ENCODE measurements around the gene PTPRA. TPM values are rescaled to one million over a fixed set of nuclear protein-coding genes. Genes with fewer than 3 reads are reported as not detected.

The PTPRA gene, protein sequence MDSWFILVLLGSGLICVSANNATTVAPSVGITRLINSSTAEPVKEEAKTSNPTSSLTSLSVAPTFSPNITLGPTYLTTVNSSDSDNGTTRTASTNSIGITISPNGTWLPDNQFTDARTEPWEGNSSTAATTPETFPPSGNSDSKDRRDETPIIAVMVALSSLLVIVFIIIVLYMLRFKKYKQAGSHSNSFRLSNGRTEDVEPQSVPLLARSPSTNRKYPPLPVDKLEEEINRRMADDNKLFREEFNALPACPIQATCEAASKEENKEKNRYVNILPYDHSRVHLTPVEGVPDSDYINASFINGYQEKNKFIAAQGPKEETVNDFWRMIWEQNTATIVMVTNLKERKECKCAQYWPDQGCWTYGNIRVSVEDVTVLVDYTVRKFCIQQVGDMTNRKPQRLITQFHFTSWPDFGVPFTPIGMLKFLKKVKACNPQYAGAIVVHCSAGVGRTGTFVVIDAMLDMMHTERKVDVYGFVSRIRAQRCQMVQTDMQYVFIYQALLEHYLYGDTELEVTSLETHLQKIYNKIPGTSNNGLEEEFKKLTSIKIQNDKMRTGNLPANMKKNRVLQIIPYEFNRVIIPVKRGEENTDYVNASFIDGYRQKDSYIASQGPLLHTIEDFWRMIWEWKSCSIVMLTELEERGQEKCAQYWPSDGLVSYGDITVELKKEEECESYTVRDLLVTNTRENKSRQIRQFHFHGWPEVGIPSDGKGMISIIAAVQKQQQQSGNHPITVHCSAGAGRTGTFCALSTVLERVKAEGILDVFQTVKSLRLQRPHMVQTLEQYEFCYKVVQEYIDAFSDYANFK
- total RNA-seq = 10 to 100 TPM; 56.6 to 60.8 TPM

DNA sequence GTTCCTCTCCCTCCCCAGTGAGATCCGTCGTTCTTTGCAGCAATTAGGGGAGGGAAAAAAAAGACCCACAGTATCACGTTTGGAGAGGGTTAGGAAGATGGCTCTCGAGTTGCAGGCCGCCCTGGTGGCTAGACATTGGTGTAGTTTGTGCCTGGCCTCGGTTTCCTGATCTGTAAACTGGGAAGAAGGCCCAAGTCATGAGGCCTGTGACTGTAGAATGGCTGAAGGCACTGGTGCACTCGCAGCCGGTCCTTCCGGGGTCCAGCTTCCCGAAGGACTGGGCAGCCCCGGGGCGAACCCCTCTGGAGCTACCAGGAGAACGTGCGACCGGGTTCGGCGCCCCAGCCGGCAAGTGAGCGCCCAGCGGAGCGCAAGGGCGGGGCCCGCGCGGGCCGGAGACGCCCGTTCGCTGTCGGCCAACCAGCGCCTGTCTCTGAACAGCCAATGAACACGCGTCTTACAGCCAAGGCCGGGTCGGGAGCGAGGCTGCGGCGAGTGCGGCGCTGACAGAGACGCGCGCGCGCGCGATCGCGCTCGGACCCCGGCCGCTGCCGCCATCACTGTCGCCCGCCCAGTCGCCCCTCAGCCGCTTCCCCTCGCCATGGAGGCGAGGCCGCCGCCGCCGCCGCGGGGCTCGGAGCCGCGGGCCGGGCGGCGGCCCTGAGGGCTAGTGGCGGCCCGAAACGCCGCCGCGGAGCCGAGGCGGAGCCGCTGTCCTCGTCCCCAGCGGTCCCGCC, at the start of gene PTPRA:
Gene PTPRA (plus strand): TSS at position 472 of the 737 bp plus-strand sequence. CDS start 90,797 bp downstream, outside the sequence.

DNA sequence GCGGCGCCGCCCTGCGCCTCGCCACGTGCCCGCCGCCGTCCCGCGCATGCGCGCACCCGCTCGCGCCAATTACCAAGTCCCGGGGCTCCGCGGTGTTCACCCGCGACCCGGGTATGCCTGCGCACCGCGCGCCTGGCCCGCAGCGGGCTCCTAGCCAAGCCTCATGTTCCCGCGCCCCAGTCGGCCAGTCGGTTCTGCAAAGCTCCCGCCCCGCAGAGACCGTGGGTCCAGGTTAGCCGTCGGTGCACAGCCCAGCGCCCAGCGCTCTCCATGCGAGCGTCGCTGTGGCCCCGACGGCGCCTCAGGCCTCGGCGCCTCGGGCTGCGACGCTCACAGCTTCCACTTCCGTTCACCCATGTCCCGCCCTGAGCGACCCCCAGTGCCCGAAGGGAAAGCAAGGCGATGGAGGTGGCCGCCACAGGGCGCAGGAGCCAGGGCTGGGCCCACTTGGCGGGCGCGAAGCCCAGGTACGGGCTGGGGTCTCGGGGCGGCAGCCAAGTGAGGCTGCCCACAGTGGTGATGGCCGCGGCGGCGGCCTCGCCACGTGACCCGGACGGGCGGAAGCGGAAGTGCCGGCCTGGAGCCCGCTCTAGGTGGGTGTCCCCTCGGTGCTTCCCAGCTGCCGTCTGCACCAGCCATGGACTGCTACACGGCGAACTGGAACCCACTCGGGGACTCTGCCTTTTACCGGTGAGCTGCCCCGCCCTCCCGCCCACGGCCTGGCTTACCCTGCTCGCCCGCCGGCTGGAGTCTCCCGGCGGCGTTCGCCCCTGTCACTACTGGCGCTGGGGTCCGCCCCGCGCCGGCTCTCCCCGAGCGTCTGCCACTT, 32.9 kb upstream of the PTPRA start, which contains the start of the genes PCED1A and VPS16:
Gene PCED1A (minus strand): TSS at position 518 of the 829 bp plus-strand sequence. CDS start 743 bp downstream, outside the sequence.
Gene VPS16 (plus strand): TSS at position 608 of the 829 bp plus-strand sequence. CDS start 30 bp downstream, at position 638.

DNA sequence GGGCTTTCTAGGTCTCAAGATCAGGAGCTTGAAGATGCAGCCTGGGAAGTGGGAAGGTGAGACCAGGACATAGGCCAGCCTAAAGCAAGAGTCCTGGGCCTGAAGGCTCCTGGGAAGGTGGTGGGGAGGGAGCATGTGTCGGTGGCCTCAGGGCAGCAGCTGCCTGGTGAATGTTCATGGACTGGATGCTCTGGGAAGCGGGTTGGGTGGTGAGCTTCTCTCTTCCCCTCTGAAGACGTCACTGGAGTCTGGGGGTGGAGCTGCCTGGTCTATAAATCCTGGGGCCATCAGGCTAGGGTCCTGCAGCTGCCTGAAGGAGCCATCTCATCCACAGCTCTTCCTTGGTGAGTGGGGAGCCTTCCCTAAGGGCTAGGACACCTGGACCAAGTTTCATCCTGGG, 170.0 kb downstream of the PTPRA start, which contains the start of gene GNRH2:
Gene GNRH2 (plus strand): TSS at position 301 of the 400 bp plus-strand sequence. CDS start 793 bp downstream, outside the sequence.

DNA sequence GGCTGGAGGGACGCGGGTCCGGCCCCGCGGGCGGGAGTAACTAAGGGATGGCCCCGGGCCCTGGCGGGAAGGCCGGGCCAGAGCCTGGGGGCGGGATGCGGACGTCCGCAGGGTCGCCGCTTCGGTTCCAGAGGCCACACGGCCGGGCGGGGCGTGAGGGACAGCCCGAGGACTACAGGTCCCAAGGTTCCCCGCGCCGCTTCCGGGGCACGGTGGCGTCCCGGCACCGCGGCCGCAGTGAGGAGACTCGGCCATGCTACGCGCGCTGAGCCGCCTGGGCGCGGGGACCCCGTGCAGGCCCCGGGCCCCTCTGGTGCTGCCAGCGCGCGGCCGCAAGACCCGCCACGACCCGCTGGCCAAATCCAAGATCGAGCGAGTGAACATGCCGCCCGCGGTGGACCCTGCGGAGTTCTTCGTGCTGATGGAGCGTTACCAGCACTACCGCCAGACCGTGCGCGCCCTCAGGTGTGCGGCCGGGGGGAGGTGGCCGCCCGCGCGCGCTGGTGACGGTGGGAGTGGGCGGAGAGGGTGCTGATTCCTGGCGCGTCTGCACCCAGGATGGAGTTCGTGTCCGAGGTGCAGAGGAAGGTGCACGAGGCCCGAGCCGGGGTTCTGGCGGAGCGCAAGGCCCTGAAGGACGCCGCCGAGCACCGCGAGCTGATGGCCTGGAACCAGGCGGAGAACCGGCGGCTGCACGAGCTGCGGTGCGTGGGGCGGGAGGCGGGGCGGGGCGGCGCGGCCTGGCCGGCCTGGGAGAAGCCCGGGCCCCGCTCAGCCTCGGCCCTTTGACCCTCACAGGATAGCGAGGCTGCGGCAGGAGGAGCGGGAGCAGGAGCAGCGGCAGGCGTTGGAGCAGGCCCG, 172.8 kb downstream of the PTPRA start, which contains the start of gene MRPS26:
Gene MRPS26 (plus strand): TSS at position 237 of the 861 bp plus-strand sequence. CDS start 17 bp downstream, at position 254.

DNA sequence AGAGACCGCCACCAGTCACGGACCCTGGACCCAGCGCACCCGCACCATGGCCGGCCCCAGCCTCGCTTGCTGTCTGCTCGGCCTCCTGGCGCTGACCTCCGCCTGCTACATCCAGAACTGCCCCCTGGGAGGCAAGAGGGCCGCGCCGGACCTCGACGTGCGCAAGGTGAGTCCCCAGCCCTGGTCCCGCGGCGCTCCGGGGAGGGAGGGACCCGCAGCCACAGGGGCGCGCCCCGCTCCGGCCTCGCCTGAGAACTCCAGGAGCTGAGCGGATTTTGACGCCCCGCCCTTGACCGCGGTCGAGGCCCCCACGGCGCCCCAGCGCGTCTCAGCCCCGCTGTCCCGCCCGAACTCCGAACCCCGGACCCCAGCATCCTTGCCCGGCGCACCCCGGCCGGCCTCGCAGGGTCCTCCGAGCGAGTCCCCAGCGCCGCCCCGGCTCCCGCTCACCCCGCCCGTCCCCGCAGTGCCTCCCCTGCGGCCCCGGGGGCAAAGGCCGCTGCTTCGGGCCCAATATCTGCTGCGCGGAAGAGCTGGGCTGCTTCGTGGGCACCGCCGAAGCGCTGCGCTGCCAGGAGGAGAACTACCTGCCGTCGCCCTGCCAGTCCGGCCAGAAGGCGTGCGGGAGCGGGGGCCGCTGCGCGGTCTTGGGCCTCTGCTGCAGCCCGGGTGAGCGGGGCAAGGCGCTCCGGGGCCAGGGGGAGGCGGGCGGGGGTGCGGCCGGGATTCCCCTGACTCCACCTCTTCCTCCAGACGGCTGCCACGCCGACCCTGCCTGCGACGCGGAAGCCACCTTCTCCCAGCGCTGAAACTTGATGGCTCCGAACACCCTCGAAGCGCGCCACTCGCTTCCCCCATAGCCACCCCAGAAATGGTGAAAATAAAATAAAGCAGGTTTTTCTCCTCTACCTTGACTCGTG, 198.6 kb downstream of the PTPRA start, which contains the start of gene OXT:
Gene OXT (plus strand): TSS at position 11 of the 920 bp plus-strand sequence. CDS start 36 bp downstream, at position 47.

DNA sequence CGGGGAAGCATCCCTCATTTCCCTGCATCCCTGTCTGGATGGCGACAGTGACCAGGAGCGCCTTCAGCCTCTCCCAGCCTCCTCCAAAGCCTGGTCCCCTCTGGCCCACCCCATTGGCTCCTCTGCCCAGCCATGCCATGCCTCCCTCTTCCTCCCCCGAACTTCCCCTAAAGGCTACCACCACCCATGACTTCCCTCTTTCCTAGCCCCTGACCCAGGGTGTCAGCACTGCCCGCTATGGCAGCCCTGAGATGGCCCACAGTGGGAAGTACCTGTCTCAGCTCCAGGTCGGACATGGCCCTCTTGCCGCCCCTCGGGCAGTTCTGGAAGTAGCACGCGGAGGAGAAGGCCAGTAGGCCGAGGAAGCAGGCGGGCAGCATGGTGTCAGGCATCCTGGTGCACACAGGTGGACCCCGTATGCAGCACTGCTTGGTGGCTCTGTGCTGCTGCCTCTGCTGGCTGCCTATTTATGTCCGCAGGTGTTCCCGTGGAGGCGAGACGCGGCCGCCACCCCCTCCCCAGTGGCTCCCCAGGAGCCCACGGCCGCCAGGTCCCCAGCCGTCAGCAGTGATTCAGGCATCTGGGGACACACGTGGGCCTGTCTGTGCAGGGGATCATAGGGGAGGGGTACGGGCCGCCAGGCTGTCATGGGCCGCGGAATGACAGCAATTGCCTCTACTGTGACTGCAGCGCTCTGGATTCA, 211.2 kb downstream of the PTPRA start, which contains the start of gene AVP:
Gene AVP (minus strand): TSS at position 442 of the 703 bp plus-strand sequence. CDS start 50 bp downstream, at position 392.

Other genes with a start within 250 kb of the PTPRA start
- gene NOP56, start 220.8 kb upstream of the PTPRA start, total RNA-seq = 100 to 1,000 TPM; 292 to 302 TPM
- 10 to 100 TPM; 87.3 to 92.1 TPM for gene IDH3B, start 209.3 kb upstream of the PTPRA start, total RNA-seq
- 1 to 10 TPM in 1 of 2 experiments, under 1 TPM in 1; 0.36 to 2.0 TPM for gene EBF4, start 180.7 kb upstream of the PTPRA start, total RNA-seq
- under 1 TPM; 0.10 to 0.12 TPM for gene CPXM1, start 72.9 kb upstream of the PTPRA start, total RNA-seq
- gene C20orf141, start 58.5 kb upstream of the PTPRA start, total RNA-seq = not detected
- not detected for gene TMEM239, start 57.1 kb upstream of the PTPRA start, total RNA-seq
- gene PCED1A, start 32.8 kb upstream of the PTPRA start, total RNA-seq = 10 to 100 TPM; 30.1 to 30.7 TPM
- gene VPS16, start 32.7 kb upstream of the PTPRA start, total RNA-seq = 10 to 100 TPM; 49.8 to 52.4 TPM
- 1 to 10 TPM in 1 of 2 experiments, under 1 TPM in 1; 0.96 to 1.2 TPM for gene GNRH2, start 170.1 kb downstream of the PTPRA start, total RNA-seq
- 10 to 100 TPM; 29.7 to 32.0 TPM for gene MRPS26, start 172.6 kb downstream of the PTPRA start, total RNA-seq
- gene OXT, start 198.1 kb downstream of the PTPRA start, total RNA-seq = 1 to 10 TPM in 1 of 2 experiments, under 1 TPM in 1; 0.51 to 1.0 TPM
- gene AVP, start 211.2 kb downstream of the PTPRA start, total RNA-seq = not detected

Measured in activated naive CD4-positive, alpha-beta T cell treated with anti-CD3 and anti-CD28 coated beads, Interleukin-2, amount 10 ng/mL, durations not matched to agents 5 hours and 36 hours (primary cell).